ENCODE data around the gene TTC28.

GRCh38 chr22:28488825-28489224, 190.8 kb downstream of the TTC28 start:
- TF ChIP-seq CTCF (IDR thresholded peaks at IDR 0.05 in 2 of 3, conservative IDR thresholded peaks at IDR 0.05 in 1 of 3; ENCODE audit: control insufficient read depth in 2 of 3, extremely low read depth in 1 of 3, insufficient read depth in 1 of 3, low read depth in 3 of 3, low read length in 3 of 3) (no peak), EP300 (IDR thresholded peaks at IDR 0.05; ENCODE audit: borderline replicate concordance in 1 of 2, control insufficient read depth in 1 of 2, low read depth in 2 of 2, low read length in 2 of 2) (no peak), BCL3 (IDR thresholded peaks at IDR 0.05; ENCODE audit: borderline replicate concordance, insufficient read depth, low read depth, low read length, poor library complexity, severe bottlenecking) (no peak), ZNF274 (IDR thresholded peaks at IDR 0.05; ENCODE audit: insufficient read depth, insufficient read length) (no peak), ZZZ3 (IDR thresholded peaks at IDR 0.05; ENCODE audit: control insufficient read depth, insufficient read length, low read depth) (no peak), SKIL (IDR thresholded peaks at IDR 0.05; ENCODE audit: low read depth, poor library complexity, severe bottlenecking) (no peak), SMARCA5 (IDR thresholded peaks at IDR 0.05) (no peak), HCFC1 (IDR thresholded peaks at IDR 0.05; ENCODE audit: low read length) (no peak), EZH2 (IDR thresholded peaks at IDR 0.05; ENCODE audit: borderline replicate concordance, control insufficient read depth, low read depth, low read length) (no peak), BCL11A (IDR thresholded peaks at IDR 0.05; ENCODE audit: low read depth, low read length) (no peak), ATF2 (IDR thresholded peaks at IDR 0.05; ENCODE audit: low read length) (no peak)

Measured in GM12878 (cell line).